Measurements from ENCODE around the gene SMYD1. TPM values are rescaled to one million over a fixed set of nuclear protein-coding genes. Genes with fewer than 3 reads are reported as not detected.

Gene SMYD1
- total RNA-seq, 1 donor from 2014 or later = not detected

DNA sequence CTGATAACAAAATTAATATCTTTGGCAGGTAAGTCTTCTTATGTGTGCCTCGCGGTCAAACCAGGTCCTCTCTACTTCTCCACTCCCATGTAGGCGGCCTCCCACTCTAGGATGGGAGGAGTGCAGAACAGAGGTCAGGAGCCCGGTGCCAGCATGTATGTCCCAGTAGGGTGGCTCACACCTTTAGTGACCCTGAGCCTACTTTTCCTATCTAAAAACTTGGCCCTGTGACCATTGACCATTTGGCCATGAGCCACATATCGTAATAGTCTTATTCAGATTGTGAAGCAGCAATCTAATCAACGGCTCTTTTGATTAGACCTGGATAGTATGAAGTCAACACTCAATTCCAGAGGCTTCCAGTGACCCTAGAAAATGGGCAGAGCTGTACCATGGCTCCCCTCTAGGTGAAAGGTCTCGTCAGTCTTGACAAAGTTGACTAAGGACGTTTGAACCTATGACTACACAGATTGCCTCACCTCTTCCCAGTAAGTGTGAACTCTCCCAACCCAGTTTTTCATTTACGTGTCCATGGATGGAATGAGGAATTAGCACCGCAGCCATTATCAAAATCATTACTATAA, 77.4 kb downstream of the SMYD1 start:
- Histone ChIP-seq H3F3A (ENCODE audit: low read depth) (no peaks in the 10 kb centered on the region), H3K4me1 (no peaks in the 10 kb centered on the region), H3K9ac (no peak overlapping the region), H3K4me3 (no peak overlapping the region), H3K79me2 (ENCODE audit: low read depth) (no peaks in the 10 kb centered on the region), H3K27ac (no peak overlapping the region), H4K20me1 (ENCODE audit: low read depth) (no peaks in the 10 kb centered on the region), H3K36me3 (no peaks in the 10 kb centered on the region), H3K27me3 (no peaks in the 10 kb centered on the region), H2AFZ (replicated peaks) (no peak overlapping the region), H3K9me3 (ENCODE audit: low read depth) (peaks cover 11% of the 10 kb centered on the region), H3K4me2 (no peak overlapping the region)
- no peaks in the 10 kb centered on the region for H3K36me3 Mint-ChIP-seq
- H3K4me3 Mint-ChIP-seq = no peak overlapping the region
- no peaks in the 10 kb centered on the region for H3K27me3 Mint-ChIP-seq (ENCODE audit: insufficient read depth, low read depth)
- no peak for DNase-seq (ENCODE audit: low spot score)
- H3K27ac Mint-ChIP-seq = no peak overlapping the region
- no peaks in the 10 kb centered on the region for H3K4me1 Mint-ChIP-seq
- TF ChIP-seq CTCF (IDR thresholded peaks at IDR 0.05) (no peak), EZH2 (IDR thresholded peaks at IDR 0.05) (no peak), EZH2phosphoT487 (IDR thresholded peaks at IDR 0.05) (no peak)
- peaks cover 18% of the 10 kb centered on the region for H3K9me3 Mint-ChIP-seq

- no peaks in the 10 kb centered on the region for H3K27me3 Mint-ChIP-seq (ENCODE audit: insufficient read depth, low read depth)
- Histone ChIP-seq H3K27ac (no peak overlapping the region), H3K27me3 (no peaks in the 10 kb centered on the region), H3K9ac (no peak overlapping the region), H3F3A (ENCODE audit: low read depth) (no peaks in the 10 kb centered on the region), H2AFZ (replicated peaks) (no peak overlapping the region), H3K4me2 (no peak overlapping the region), H3K4me3 (no peak overlapping the region), H3K4me1 (no peaks in the 10 kb centered on the region), H4K20me1 (ENCODE audit: low read depth) (no peaks in the 10 kb centered on the region), H3K79me2 (ENCODE audit: low read depth) (no peaks in the 10 kb centered on the region), H3K9me3 (ENCODE audit: low read depth) (peaks cover 11% of the 10 kb centered on the region), H3K36me3 (no peaks in the 10 kb centered on the region)
- peaks cover 17% of the 10 kb centered on the region for H3K9me3 Mint-ChIP-seq
- no peak overlapping the region for H3K27ac Mint-ChIP-seq
- H3K4me3 Mint-ChIP-seq = no peak overlapping the region
- no peak for DNase-seq (ENCODE audit: low spot score)
- no peak for TF ChIP-seq EZH2phosphoT487 (IDR thresholded peaks at IDR 0.05)
- TF ChIP-seq CTCF (IDR thresholded peaks at IDR 0.05) = no peak
- TF ChIP-seq EZH2 (IDR thresholded peaks at IDR 0.05) = no peak
- no peaks in the 10 kb centered on the region for H3K36me3 Mint-ChIP-seq
- H3K4me1 Mint-ChIP-seq = no peaks in the 10 kb centered on the region
Measured at GRCh38 chr2:88146590-88146989, 79.0 kb downstream of the SMYD1 start.

DNA sequence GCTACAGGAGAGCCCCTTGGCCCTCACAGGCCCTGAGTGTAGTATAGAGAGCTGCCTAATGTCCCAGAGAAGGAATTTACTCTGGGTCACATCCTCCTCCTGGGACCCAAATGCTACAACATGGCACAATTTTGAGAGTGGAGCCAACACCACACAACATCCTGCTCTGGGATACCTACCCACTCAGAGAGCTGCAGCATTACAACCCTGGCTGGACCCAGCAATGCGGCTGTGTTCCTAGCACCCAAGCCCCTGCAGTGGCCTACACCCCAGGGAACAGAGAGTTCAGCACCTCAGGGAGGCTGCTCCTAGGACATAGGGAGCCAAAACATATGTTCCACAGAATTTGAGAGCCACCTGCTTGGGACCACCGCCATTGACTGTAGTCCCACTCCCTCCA, 79.5 kb downstream of the SMYD1 start:
- H3K27me3 Mint-ChIP-seq (ENCODE audit: insufficient read depth, low read depth) = no peaks in the 10 kb centered on the region
- no peak overlapping the region for H3K4me3 Mint-ChIP-seq

More for the DNA sequence above, 79.5 kb downstream of the SMYD1 start:
- H3K27ac Mint-ChIP-seq = no peak overlapping the region
- Histone ChIP-seq H3K79me2 (ENCODE audit: low read depth) (no peaks in the 10 kb centered on the region), H3K27ac (no peak overlapping the region), H2AFZ (replicated peaks) (no peak overlapping the region), H3K4me1 (no peaks in the 10 kb centered on the region), H3F3A (ENCODE audit: low read depth) (no peaks in the 10 kb centered on the region), H3K9me3 (ENCODE audit: low read depth) (peaks cover 11% of the 10 kb centered on the region), H3K36me3 (no peaks in the 10 kb centered on the region), H3K4me3 (no peak overlapping the region), H3K27me3 (no peaks in the 10 kb centered on the region), H3K4me2 (no peak overlapping the region), H3K9ac (no peak overlapping the region), H4K20me1 (ENCODE audit: low read depth) (no peaks in the 10 kb centered on the region)
- H3K9me3 Mint-ChIP-seq = peaks cover 12% of the 10 kb centered on the region
- H3K36me3 Mint-ChIP-seq = no peaks in the 10 kb centered on the region
- TF ChIP-seq EZH2 (IDR thresholded peaks at IDR 0.05) = no peak
- no peak for TF ChIP-seq CTCF (IDR thresholded peaks at IDR 0.05)
- no peaks in the 10 kb centered on the region for H3K4me1 Mint-ChIP-seq
- DNase-seq (ENCODE audit: low spot score) = no peak

Measured in neural progenitor cell (in vitro differentiated cells).